Globus pallidus (tissue), 1 donor: ENCODE measurements around the gene CKLF.
A peak's percentile ranks its signal among the peaks of the same experiment; 100 is the strongest.
"Not testable (repeated sequence)": the region's sequence is repeated elsewhere in the genome, so short reads cannot be mapped to it uniquely, and the experiment has no call there.

Source experiments
- DNase-seq: peaks from one replicate; pipeline ENCODE4 v3.0.0-alpha.2; 2015; ENCODE audit warnings: low spot score

Gene CKLF

DNA sequence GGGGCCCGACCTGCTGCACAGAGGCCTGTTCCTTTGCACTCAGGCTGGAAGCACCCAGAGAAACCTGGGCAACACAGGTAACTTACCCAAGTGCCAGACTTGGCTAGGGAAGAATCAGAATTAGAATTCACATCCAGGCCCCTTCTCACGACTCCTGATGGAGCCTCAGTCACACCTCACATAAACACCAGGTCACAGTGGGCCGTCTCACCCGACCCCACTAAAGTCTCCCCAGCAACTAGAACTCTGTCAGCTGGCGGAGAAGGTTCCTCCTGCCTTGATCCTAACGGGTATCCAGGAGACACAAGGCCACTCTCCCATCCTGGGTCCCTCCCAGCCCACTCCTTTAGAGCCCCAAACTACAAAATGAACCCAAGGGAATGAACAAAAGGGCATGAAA is 8.8 kb upstream of the CKLF start:
- DNase-seq: no peak

DNA sequence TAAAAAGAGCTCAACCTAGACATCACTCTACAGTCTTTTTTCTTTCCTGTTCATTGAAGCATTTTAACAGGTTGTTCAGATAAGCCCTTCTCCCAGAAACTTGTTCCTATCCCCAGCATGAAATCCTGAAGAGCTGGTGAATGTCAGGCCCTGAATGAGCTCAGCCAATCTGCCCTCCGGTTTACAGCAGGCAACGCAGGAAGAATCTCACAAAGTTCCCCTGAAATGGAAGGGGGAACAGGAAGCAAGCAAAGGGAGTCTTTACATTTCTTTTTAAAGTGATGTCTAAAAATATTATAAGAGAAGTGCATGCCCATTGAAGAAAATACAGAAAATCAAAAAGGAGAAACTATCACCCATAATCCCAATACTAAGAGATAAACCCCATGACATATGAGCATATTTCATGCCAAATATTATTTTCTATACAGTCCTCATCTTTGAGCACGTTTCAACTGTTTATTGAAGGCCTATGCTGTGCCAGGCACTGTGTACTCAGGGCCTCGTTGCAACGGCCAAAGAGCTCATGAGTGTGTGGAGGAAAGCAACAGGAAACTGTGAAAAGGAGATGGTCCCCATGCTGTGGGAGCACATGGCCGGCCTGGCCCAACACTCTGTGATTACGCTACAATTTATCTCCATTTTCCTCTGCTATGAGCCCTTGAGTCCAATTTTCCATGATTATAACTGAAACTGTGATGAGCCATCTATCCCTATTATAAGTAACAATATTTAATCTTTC is 8.2 kb upstream of the CKLF start:
- DNase-seq: no peak

DNA sequence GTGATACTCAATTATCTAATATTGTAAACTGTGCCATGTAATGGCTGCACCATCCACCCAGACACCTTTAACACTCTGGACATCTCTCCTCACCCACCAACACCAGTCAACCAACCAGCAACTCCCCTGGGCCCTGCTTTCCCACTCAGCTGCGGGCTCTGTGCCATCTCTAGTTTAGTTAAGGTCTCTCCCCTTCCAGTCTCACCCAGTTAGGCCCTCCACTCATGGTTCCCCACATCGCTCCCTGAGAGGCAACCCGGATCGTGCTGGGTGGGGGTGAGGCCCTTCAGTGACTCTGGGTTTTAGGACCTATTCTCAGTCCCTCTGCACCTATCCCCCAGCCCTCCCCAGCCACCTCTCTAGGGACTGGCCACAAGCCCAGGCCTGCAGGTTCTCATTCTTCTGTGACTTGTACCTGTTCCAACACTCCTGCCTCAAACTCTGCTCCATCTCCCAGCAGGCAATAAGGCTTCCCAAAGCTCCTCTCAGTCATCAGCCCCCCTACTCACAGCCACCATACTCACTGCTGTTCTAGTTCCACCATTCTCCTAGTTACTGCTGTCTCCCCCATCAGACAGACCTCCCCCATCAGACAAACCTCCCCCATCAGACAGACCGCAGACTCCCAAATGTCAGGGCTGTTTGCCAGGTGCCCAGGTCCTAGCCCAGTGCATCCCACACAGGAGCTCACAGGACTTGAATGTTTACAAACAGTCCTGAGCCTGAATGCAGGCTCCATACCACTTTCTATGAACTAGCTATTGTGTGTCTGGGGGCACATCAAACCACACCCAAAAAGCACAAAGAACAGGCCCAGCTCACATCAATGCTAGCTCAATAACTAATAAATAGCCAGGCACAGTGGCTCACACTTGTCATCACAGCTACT is 5.0 kb upstream of the CKLF start:
- no peak for DNase-seq

DNA sequence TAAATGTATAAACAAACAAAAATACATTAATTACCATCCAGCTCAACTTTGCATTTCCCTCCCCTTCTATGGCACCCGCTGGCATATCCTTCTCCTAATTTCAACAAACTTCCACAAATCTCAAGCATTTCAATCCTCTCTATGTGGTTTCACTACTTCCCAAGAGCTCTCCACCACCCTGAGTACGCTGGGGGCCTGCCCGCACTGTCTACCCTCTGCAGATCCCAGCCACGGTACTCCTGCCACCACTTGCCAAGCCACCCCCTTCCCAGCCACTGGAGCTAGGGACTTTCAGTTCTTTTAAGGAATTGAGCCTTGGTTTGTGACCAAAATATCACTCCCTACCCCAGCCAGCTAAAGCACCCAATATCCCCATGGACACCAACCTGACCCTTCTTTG is 4.3 kb upstream of the CKLF start:
- DNase-seq: no peak

DNA sequence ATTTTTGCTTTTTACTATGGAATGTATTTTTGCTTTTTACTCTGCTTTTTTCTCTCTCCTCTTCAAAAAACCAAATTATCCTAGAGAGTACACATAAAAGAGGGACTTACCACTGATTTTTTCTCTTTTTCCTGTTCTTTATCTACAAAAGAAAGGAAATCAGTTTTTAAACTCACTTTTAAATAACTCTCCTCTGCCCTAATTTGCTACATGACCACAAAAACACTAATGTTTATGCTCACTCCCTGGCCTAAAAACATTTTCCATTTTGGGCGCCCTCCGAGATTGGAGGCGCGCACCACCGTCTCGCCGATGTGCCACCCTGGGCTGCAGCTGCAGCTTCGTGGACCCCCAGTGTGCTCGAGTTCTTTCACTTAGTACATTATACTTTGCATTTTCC is 3.5 kb upstream of the CKLF start:
- peak; percentile 6 for DNase-seq

DNA sequence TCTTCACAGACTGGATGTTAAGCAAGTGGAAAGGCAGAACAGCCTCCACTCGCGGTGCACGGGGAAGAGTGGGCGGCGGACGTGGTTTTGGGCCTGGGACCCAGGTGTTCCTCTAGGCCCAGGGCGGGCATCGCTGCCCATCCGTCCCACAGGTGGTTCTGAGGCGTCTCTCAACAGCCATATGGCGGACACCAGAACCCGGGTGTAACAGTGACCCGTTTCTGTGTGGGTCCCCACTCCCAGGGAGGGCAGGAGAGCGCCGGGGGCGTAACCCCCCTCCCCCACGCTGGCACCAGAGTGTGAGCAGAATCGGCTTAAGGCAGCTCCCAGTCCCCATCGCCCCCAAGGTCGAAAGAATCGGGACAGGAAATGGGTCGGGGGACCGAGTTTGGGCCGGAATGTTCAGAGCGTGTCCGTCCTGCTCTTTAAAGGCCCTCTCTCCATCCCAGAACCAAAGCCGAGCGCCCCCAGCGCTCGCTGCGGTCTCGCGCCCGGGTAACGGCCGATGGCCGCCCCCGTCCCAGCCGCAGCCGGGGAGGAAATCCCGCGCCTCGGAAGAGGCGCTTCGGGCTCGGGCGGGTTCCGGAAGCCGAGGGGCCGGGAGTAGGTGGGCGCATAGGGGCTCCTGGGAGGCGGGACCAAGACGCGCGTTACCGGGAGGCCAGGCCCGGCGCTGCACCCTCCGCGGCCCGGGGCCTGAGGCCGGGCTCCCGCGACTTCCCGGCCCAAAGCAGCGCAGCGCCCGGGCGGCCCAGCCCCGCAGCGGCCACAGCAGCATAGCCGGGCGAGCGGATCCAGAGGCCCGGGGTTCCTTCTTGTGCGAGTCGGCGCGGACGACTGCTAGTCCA is 2.9 kb upstream of the CKLF start, which contains the start of gene TK2:
TK2 (minus strand) TSS at position 839 of the 848 bp plus-strand sequence; CDS start at position 778, 61 bp downstream.
- peak; percentile 63 for DNase-seq

DNA sequence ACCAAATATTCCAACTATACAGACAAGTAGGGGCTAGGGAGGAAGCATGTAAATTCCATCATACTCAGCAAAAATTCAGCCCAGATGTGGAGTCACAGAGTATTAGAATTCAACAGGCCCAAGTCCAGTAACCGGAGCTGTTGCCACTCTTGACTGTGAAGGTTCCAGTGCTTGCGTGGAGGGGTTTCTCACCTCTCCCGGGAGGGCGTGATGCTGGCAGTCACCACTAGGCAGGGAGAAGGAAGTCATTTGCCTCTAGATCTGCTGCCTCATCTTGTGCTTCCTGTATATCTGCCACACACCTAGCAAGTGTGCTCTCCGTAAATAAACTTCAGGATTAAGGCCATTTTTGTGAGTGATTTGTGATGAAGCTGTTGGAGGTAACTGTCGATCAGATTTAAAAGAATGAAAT is 1.0 kb upstream of the CKLF start:
- DNase-seq: peak; percentile 26

DNA sequence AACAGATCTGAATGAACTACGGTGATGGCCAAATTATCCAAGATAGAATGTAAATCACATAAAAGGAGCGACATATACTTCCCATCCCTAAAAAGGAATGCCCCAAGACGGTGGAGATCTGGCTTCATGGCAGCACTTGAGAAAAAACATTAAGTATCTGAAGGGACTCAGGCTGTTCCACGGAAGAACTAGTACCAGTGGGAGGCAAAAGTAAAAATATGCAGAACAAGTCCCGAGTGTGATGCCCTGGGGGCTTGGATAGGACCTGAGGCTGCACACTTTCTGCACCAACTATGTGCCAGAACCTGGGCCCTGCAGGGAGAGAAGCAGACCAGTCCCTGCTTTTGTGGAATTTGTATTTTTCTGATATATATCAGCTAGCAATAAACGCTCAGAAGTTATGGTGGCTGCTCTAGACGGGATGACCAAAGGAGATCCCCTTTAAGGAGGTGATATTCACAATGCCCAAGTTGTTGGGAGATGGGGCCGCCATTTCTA is 539 bp upstream of the CKLF start:
- no peak for DNase-seq

DNA sequence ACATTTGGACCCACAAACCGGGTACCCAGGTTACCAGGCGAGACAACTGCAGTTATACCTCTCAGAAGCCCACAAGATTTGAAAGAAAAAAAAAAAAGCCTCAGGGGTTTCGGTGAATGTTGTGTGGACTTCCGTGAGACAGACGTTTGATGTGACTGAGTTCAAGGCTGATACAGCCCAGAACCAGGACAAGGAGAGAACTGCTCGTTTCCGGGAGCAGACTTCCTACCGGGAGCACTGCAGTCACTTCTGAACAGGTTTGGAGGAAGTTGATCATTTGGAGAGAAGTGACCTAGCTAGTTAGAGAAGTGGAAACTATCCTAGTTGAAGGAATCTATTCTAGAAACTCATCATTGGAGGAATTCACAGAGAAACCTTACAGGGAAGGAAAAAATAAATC is 847 bp downstream of the CKLF start:
- peak; percentile 6 for DNase-seq

DNA sequence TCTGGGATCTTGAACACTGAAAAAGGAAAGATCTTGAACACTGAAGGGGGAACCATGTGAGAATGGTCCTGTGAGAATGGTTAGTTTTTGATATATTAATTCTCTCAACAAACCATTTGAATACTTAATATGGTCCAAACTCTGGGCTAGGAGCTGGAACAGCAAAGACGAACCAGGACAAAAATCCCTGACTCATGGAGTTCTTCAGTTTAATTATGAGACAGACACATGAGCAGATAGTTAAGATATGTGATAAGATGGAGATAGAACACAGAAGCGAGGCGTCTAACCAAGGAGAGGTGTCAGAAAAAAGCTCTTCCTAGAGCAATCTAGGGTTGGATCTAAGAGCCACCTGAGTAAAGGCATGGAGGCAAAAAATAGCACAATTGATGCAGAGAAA is 1.6 kb downstream of the CKLF start:
- no peak for DNase-seq

DNA sequence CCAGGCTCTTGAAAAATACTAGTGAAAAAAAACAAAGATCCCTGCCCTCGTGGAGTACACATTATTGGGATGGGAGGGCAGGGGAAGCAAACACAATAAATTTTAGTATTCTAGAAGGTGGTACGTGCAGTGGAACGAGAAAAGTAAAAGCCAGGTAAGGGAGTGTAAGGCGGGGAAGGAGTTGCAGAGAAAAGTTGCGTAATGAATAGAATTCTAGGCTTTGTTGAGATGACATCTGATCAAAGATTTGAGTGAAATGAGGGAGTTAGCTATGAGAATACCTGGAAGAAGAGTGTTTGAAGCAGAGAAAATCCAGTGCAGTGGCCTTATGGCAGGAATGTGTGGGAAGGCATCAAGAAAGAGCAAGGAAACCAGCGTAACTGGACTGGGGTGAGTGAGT is 2.1 kb downstream of the CKLF start:
- DNase-seq: no peak

DNA sequence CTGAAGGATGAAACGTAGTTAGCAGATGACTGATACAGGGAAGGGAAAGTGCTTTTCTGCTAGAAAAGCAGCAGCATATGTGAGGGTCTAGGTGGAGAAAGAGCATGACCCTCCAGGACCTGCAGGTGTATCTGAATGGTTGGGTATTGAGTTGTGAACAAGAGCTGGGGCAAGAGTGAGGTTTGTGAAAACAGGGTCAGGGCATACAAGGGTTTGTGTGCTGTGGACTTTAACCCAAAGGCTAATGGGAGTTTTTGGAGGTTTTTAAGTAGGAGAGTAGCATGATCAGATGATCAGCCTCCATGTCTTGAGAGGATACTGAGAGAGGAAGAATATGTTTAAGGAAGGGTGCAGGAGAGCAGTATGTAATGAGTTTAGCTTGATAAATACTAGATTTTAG is 7.7 kb downstream of the CKLF start:
- no peak for DNase-seq

DNA sequence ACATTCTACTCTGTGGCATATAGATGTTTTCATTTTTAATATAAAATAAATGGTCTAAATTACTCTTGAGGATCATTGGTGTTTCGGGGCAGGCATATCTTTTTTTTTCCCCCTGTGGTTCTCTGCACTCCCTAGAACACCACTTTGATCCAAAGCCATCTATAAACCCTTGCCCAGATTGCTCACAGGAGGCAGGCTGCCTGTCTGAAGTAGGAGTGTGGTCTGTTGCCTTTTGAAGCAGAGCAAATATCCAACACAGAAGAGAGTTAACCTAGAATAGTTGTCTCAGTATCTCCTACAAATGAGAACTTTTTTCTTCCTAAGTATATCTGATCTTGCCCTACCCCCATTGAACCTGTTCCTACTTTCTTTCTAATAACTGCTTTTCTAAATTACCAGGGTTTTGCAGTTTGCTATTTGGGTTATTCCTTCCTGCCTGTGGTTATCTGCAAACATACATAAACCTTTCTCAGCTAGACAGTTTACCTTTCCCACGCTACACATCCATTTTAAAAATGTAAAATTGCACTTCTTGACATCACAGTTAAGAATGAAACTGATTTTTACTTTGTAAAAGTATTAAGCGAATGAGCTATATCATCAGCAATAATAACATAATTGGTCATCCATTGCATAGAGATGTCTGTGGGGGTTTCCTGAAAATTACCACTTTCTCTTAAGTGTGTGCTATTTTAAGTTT is 9.2 kb downstream of the CKLF start:
- DNase-seq: no peak

DNA sequence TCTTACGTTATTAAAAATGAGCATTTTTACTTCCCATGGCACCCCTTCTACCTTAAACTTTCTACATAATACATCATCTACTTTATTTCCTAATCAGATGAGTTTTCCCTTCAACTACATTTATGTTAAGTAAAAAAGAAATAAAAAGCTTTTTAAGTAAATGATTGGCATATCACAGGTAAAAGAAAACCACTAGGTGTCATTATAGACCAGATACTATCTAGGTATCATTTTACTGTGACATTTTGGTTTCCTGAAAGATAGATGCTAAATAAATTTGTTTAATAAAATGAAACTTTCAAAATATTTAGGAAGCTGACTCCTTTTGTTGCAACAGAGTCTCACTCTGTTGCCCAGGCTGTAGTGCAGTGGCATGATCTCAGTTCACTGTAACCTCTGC is 10.0 kb downstream of the CKLF start:
- no peak for DNase-seq

DNA sequence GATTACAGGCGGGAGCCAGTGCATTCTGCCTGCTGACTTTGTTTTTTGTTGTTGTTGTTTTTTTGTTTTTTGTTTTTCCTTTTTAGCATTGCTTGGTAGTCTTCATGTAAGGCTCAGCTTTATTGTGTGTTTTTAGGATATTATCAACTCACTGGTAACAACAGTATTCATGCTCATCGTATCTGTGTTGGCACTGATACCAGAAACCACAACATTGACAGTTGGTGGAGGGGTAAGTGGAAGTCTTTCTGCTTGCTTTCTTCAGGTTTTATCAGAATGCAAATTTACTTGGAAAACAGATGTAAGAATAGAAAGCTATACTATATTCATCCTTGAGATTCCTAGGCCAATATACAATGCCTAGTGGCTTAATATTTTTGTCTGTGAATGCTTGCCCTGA is 10.6 kb downstream of the CKLF start:
- no peak for DNase-seq

DNA sequence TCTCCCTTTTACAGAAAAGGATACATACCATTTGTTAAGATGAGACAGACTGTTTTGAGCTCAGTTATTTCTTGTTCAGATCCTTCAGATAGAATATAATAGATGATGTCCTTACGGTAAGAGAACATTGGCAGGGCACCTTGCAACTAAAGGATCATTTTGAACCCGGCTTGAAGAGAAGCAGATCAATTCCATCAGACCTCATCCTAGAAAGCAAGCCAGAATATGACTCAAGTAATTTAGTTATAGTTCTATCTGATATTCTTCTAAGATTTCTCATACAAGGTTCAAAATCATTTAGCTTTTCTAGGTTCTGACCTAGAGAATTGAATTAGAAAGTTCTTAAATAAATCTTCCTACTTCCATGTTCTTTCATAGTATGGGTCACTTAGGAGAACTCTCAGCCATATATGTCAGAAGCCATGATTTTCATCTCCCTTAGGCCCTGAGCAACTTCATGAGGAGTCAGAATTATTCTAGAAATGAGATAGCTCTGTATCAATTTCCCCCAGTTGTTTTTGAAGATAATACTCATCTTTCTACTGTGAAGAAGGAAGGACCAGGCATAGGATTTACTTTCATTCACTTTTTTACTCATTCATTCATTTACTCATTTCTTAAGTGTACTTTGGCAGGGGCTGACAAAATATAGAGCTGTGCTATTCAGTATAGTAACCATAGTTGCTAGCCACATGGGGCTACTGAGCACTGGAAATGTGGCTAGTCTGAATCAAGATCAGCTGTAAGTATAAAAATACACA is 11.4 kb downstream of the CKLF start:
- DNase-seq: no peak

DNA sequence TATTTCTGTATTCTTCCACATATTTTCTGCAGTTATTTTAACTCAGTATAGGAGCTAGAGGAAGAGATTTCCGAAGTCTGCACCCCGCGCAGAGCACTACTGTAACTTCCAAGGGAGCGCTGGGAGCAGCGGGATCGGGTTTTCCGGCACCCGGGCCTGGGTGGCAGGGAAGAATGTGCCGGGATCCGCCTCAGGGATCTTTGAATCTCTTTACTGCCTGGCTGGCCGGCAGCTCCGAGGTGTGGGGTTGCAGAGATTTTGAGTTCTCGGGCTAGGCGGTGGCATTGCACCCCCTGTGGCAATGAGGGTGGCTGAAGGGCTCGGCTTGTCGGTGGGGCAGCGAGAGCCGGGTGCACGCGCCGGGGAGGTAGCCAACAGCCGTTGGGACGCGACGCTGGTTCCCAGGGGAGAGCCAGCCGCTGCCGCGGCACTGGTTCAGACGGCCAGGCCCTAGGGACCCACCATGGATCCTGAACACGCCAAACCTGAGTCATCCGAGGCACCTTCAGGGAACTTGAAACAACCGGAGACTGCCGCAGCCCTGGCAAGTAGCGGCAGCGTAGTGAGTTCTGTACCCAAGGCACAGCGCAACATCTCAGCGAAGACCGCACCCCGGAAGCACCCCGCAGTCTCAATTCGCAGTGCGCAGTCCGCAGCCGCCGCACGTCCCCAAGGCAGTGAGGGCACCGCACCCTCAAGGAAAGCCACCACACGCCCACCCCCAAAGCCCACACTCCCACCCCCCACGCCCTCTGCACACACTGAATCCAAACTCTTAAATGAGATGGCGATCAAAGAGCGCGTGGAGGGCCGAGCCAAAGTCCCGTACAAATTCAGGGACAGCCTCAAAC is 13.9 kb downstream of the CKLF start, which contains the start of gene CMTM1:
CMTM1 (plus strand) TSS at position 389 of the 851 bp plus-strand sequence; CDS start at position 464, 75 bp downstream.
- no peak for DNase-seq

DNA sequence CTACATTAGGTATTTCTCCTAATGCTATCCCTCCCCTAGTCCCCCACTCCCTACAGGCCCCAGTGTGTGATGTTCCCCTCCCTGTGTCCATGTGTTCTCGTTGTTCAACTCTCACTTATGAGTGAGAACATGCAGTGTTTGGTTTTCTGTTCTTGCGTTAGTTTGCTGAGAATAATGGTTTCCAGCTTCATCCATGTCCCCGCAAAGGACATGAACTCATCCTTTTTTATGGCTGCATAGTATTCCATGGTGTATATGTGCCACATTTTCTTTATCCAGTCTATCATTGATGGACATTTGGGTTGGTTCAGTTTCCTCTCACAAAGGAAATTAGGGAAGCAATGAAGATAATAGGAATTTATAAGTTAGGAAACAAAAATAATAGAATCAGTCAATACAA is 14.9 kb downstream of the CKLF start:
- not testable (repeated sequence) for DNase-seq

DNA sequence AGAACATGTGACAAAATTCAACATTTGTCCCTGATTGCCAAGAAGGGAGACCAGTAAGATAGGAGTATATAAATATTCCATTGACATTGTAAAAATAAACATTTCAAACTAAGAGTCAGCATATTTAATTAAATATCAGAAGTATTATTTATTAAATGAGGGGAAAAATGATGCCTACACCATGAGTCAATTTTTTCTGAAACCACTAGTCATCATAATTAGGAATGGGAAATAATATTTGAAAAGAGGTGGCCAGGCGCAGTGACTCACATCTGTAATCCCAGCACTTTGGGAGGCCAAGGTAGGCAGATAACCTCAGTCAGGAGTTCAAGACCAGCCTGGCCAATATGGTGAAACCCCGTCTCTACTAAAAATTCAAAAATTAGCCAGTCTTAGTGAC is 16.0 kb downstream of the CKLF start:
- DNase-seq: no peak

DNA sequence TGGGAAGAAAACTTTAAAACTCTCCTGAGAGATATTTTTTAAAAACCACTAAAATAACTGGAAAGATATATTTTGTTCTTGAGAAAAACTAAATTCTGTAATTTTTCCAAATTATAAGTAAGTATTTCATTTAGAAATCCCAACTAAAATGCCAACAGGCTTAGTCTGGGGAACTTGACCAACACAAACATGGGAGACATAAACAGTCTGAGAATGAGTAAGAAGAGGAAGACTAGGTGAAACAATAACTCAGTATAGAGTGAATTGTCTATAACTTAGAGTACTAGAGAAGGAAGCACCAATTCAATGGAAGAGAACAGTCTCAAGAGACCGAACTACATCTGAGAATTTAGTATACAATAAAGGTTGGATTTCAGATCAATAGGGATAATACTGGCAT is 16.8 kb downstream of the CKLF start:
- no peak for DNase-seq
